ENCODE results near the gene CHPF.

Gene CHPF

DNA sequence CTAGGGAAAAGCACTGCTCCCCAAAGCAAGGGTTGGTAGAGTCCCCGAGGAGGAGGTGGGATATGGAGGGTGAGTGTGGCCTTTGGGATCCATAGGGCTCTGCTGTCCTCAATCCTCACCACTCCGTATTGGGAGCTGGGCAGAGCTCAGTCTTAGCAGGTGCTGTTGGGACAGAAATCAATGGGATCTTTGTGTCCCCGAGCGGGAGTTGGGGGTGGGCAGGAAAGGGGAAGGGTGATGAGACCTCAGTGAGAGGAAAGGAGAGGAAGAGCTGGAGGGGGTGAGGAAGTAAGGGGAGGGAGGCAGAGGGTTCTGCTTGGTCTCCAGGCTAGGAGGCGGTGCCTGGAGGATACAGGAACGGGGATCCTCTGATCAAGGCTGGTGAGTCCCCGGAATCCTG is 26.7 kb downstream of the CHPF start:
- H2AFZ ChIP-seq (ENCODE audit: low read length, unreplicated experiment): no peak overlapping the region
- H3K36me3 ChIP-seq (ENCODE audit: insufficient read depth, low read length): no peaks in the 10 kb centered on the region
- H3K4me3 ChIP-seq (ENCODE audit: low read depth, low read length): no peak overlapping the region
- H3K27me3 ChIP-seq (ENCODE audit: insufficient read depth, low read length): peaks cover 47% of the 10 kb centered on the region
- H3K4me1 ChIP-seq (ENCODE audit: control insufficient read depth, insufficient read depth, low read length, unreplicated experiment): peaks cover 24% of the 10 kb centered on the region
- H3K79me2 ChIP-seq (ENCODE audit: control insufficient read depth, insufficient read depth, low read length, unreplicated experiment): no peaks in the 10 kb centered on the region
- H3K27ac ChIP-seq (ENCODE audit: low read depth, low read length): no peak overlapping the region

DNA sequence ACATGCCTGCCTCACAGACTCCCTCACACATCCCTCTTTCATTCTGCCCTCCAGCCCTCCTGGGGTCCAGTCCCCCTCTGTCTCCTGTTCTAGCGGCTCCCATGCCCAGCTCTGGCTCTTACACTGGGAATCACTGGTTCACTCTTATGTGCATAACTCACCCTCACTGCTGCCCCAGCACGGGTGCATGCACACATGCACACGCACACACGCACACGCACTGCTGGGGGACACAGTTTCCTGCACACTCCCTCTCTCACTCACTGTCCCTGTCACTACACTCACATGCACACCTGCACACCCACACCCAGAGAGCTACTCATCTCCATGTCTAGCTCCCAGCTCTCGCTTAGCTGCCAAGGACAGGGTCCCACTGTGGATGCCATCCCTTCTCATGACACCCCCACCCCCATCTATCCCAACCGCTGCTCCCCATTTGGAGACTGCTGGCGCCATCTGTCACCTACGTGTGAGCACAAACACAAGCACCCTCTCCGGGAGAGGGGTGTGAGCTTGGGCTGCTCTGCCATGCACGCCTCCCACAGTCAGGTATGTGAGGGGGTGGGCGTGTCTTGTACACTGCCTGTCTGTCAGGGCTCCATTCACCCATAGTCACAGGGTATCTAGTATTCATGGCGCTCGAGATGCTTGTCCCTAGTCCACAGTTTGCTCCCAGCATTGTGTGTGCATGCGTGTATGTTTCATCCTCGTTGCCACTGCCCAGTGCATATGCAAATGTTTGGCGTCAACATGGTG is 27.6 kb downstream of the CHPF start:
- peaks cover 16% of the 10 kb centered on the region for H3K4me1 ChIP-seq (ENCODE audit: control insufficient read depth, insufficient read depth, low read length, unreplicated experiment)
- H2AFZ ChIP-seq (ENCODE audit: low read length, unreplicated experiment): no peak overlapping the region
- H3K36me3 ChIP-seq (ENCODE audit: insufficient read depth, low read length): no peaks in the 10 kb centered on the region
- no peaks in the 10 kb centered on the region for H3K79me2 ChIP-seq (ENCODE audit: control insufficient read depth, insufficient read depth, low read length, unreplicated experiment)
- H3K4me3 ChIP-seq (ENCODE audit: low read depth, low read length): no peak overlapping the region
- H3K27ac ChIP-seq (ENCODE audit: low read depth, low read length): no peak overlapping the region
- H3K27me3 ChIP-seq (ENCODE audit: insufficient read depth, low read length): peaks cover 49% of the 10 kb centered on the region

DNA sequence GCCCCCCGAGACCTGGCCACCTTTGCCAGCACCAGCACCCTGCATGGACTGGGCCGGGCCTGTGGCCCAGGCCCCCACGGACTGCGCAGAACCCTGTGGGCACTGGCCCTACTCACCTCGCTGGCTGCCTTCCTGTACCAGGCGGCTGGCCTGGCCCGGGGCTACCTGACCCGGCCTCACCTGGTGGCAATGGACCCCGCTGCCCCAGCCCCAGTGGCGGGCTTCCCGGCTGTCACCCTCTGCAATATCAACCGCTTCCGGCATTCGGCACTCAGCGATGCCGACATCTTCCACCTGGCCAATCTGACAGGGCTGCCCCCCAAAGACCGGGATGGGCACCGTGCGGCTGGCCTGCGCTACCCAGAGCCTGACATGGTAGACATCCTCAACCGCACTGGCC is 28.8 kb downstream of the CHPF start:
- Histone ChIP-seq H3K27me3 (ENCODE audit: insufficient read depth, low read length) (peaks cover 49% of the 10 kb centered on the region), H3K4me3 (ENCODE audit: low read depth, low read length) (no peak overlapping the region), H2AFZ (ENCODE audit: low read length, unreplicated experiment) (no peak overlapping the region), H3K4me1 (ENCODE audit: control insufficient read depth, insufficient read depth, low read length, unreplicated experiment) (peaks cover 12% of the 10 kb centered on the region), H3K27ac (ENCODE audit: low read depth, low read length) (no peak overlapping the region), H3K36me3 (ENCODE audit: insufficient read depth, low read length) (no peaks in the 10 kb centered on the region), H3K79me2 (ENCODE audit: control insufficient read depth, insufficient read depth, low read length, unreplicated experiment) (no peaks in the 10 kb centered on the region)

DNA sequence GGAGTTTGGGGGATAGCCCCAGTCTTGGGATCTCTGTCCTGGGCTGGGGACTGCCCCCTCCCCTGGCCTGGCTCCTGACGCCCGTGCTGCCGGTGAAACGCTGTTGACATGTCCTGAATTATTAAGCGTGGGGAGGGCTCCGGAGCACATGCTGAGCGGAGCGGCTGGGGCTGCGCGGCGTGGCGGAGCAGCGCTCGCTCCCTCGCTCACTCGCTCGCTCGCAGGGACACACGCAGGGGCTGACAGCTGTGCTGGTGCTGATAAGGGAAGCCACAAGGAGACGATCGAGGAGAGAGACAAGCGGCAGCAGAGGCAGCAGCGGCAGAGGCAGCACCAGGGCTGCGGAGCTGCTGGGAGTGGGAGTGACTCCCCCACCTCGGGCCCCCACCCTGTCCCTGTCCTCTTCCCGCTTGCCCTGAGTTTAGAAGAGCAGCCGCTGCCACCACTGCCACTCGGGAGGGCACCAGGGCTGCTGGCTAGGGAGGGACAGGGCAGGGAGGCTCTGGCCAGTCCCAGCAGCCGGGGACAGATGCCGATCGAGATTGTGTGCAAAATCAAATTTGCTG is 29.3 kb downstream of the CHPF start, which contains the start of gene ASIC4:
ASIC4 (plus strand) TSS at position 287 of the 566 bp plus-strand sequence; CDS start at position 530, 243 bp downstream.
- peaks cover 12% of the 10 kb centered on the region for H3K4me1 ChIP-seq (ENCODE audit: control insufficient read depth, insufficient read depth, low read length, unreplicated experiment)
- no peak within 1 kb of the TSS for H3K27ac ChIP-seq (ENCODE audit: low read depth, low read length)
- no peaks in the 10 kb centered on the region for H3K36me3 ChIP-seq (ENCODE audit: insufficient read depth, low read length)
- peaks cover 49% of the 10 kb centered on the region for H3K27me3 ChIP-seq (ENCODE audit: insufficient read depth, low read length)
- no peaks in the 10 kb centered on the region for H3K79me2 ChIP-seq (ENCODE audit: control insufficient read depth, insufficient read depth, low read length, unreplicated experiment)
- H3K4me3 ChIP-seq (ENCODE audit: low read depth, low read length): no peak within 1 kb of the TSS
- H2AFZ ChIP-seq (ENCODE audit: low read length, unreplicated experiment): no peak within 1 kb of the TSS

DNA sequence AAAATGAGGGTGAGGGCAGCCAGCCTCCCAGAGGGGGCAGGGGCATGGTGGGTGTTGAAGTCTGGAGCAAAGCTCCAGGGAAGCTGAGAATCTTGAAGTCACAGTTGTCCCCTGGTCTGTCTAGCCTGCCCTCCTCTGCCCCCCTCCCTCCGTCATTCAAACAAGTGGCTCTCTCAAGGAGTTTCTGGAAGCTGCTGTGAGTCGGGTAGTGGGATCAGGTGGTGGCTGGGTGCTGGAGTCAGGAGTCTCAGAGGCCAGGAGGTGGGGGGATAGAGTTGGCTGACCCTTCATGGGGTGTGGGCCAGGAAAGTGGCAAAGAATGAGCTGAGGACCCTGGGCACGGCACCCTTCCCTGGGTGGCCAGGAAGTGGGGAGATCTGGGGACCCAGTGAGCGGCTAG is 29.8 kb downstream of the CHPF start:
- Histone ChIP-seq H3K4me1 (ENCODE audit: control insufficient read depth, insufficient read depth, low read length, unreplicated experiment) (peaks cover 12% of the 10 kb centered on the region), H3K27me3 (ENCODE audit: insufficient read depth, low read length) (peaks cover 49% of the 10 kb centered on the region), H3K36me3 (ENCODE audit: insufficient read depth, low read length) (no peaks in the 10 kb centered on the region), H3K4me3 (ENCODE audit: low read depth, low read length) (no peak overlapping the region), H2AFZ (ENCODE audit: low read length, unreplicated experiment) (no peak overlapping the region), H3K79me2 (ENCODE audit: control insufficient read depth, insufficient read depth, low read length, unreplicated experiment) (no peaks in the 10 kb centered on the region), H3K27ac (ENCODE audit: low read depth, low read length) (no peak overlapping the region)

DNA sequence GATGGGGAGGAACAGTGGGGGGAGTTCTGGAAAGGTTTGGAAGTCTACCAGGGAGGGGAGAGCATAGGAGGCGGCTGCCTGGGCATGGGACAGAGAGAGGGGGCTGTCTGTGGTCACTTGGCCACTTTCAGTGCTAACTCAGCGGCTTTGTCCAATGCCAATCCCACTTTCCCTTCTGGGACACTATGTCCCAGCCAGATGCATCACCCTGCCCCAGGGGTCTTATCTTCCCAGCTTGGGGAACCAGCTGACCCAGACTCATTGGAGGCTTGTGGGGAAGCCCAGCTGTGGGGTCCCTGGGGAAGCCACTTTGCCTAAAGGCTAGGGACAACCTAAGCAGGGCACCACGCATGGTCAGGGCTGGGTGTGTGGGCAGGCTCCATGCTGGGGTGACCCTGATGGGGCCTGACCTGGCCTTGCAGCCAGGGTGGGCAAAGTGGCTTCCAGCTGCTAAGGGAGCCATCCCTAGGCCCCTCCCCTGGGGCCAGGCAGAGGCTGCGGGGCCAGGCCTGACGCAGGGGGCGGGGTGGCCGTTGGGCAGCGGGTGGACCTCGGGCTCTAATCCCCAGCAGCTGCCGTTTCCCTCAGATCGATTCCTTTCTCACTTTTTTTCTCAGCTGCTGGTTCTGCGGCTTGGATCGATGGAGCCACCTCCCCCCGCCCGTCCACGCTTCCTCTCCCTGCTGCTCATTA is 30.9 kb downstream of the CHPF start:
- H3K27ac ChIP-seq (ENCODE audit: low read depth, low read length): no peak overlapping the region
- H3K36me3 ChIP-seq (ENCODE audit: insufficient read depth, low read length): no peaks in the 10 kb centered on the region
- H3K4me1 ChIP-seq (ENCODE audit: control insufficient read depth, insufficient read depth, low read length, unreplicated experiment): peaks cover 12% of the 10 kb centered on the region
- H3K4me3 ChIP-seq (ENCODE audit: low read depth, low read length): no peak overlapping the region
- H3K79me2 ChIP-seq (ENCODE audit: control insufficient read depth, insufficient read depth, low read length, unreplicated experiment): no peaks in the 10 kb centered on the region
- H3K27me3 ChIP-seq (ENCODE audit: insufficient read depth, low read length): peaks cover 49% of the 10 kb centered on the region
- no peak overlapping the region for H2AFZ ChIP-seq (ENCODE audit: low read length, unreplicated experiment)

DNA sequence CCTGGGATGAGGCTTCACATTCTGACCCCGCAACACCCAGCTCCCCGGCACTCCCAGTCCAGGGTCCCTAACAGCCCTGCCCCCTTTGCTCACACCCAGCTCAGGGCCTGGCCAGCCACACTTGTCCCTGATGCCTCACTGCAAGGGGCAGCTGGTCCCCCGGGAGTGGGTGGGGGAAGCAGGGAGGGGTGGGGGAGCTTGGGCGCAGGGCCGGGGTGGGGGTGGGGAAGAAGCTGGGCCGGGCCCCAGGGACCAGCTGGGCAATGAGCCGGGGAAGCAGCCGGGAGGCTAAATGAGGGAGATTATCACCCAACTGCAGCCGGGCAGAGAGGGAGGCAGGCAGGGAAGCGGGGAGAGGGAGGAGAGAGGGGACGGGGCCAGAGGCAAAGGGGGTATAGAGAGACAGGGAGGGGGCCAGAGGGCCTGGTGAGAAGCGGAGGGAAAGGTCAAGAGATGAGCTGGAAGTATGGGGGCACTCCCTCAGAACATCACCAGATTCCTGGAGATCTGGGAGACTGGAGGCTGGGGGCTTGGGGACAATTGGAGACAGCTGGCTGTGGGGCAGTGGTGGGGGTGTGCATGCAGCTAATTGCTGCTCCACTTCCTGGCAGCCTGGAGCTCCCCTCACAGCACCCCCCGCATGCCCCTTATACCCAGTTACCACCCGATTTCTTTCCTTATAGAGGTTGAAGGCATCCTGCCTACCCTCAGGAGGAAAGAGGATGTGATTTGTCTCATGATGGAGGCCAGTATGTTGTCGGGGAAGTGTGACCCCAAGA is 31.9 kb downstream of the CHPF start:
- Histone ChIP-seq H3K36me3 (ENCODE audit: insufficient read depth, low read length) (no peaks in the 10 kb centered on the region), H3K27me3 (ENCODE audit: insufficient read depth, low read length) (peaks cover 42% of the 10 kb centered on the region), H3K27ac (ENCODE audit: low read depth, low read length) (no peak overlapping the region), H3K4me3 (ENCODE audit: low read depth, low read length) (no peak overlapping the region), H3K4me1 (ENCODE audit: control insufficient read depth, insufficient read depth, low read length, unreplicated experiment) (peaks cover 12% of the 10 kb centered on the region), H2AFZ (ENCODE audit: low read length, unreplicated experiment) (no peak overlapping the region), H3K79me2 (ENCODE audit: control insufficient read depth, insufficient read depth, low read length, unreplicated experiment) (no peaks in the 10 kb centered on the region)

DNA sequence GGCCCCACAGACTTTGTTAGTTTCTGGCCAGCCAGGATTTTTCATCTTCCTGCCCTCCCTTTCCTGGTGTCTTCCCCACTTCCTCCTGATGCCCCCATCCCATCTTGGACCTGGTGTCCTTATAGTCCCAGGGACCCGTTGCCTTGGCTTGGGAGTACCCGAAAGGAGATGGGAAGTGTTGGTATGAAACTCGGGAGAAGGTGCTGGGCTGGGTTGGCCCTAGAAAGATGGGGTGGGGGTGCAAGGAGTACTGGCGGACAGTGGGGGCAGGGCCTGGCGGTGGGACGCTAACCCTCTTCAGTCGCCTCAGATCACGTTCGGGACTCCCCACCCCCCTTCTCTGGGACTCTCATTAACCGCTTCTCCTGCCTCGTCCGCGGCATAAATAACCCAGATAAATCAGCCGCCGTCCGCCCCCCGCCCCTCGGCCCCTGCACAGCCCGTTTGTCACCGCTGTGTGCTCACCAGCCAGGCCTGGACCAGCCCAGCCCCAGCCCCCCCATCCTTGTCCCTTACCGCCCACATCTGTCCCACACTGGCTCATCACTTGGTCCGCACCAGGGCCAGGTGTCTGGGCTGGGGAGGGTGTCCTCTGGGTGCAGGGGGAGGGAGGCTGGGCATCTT is 33.0 kb downstream of the CHPF start:
- Histone ChIP-seq H3K79me2 (ENCODE audit: control insufficient read depth, insufficient read depth, low read length, unreplicated experiment) (no peaks in the 10 kb centered on the region), H3K4me3 (ENCODE audit: low read depth, low read length) (no peak overlapping the region; the same call in 1 of the 2 replicates), H3K36me3 (ENCODE audit: insufficient read depth, low read length) (no peaks in the 10 kb centered on the region), H2AFZ (ENCODE audit: low read length, unreplicated experiment) (no peak overlapping the region), H3K4me1 (ENCODE audit: control insufficient read depth, insufficient read depth, low read length, unreplicated experiment) (peaks cover 12% of the 10 kb centered on the region), H3K27me3 (ENCODE audit: insufficient read depth, low read length) (peaks cover 38% of the 10 kb centered on the region), H3K27ac (ENCODE audit: low read depth, low read length) (no peak overlapping the region)

DNA sequence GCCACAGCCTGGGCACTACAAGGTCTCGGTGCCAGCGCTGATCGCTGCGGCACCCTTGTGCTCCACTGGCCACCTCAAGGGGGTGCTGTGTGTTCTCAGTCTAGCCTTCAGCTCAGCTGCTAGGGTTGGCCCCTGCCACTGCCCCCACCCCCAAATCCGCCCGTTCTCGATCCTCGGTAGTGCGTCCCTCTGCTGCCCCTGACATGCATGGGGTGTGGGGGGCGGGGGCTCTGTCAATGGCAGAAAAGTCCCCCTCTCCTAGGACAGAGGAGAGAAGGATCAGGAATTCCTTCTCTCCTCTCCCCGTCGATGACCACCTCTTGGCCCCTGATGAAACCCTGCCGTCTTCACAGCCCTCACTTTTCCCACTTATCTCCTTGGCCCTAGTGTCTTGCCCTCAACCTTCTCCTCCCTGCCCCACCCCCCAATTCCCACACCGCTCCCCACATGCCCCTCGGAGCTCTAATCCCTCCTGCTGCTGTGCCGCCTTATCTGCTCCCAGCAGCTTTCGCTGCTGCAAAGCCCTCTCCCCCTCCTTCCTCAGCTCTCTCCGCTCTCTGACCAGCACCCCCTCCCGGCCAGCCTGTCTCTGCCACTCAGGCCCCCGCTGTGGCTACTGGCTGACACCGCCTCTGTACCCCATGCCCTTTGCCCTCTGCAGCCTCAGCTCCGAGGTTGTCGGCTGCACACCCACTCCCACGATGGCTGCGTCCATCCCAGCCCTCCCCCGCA is 33.7 kb downstream of the CHPF start:
- H3K4me1 ChIP-seq (ENCODE audit: control insufficient read depth, insufficient read depth, low read length, unreplicated experiment): peaks cover 12% of the 10 kb centered on the region
- peak overlapping the region; percentile 57 for H3K4me3 ChIP-seq (ENCODE audit: low read depth, low read length)
- H3K27ac ChIP-seq (ENCODE audit: low read depth, low read length): no peak overlapping the region
- no peak overlapping the region for H2AFZ ChIP-seq (ENCODE audit: low read length, unreplicated experiment)
- H3K27me3 ChIP-seq (ENCODE audit: insufficient read depth, low read length): peaks cover 32% of the 10 kb centered on the region
- H3K79me2 ChIP-seq (ENCODE audit: control insufficient read depth, insufficient read depth, low read length, unreplicated experiment): no peaks in the 10 kb centered on the region
- no peaks in the 10 kb centered on the region for H3K36me3 ChIP-seq (ENCODE audit: insufficient read depth, low read length)
